BLaER1 treated with 17β-estradiol and CSF1 and Interleukin-3, amounts not matched to agents 10 nM and 100 nM (cell line): ENCODE results near the gene FCN2.

Source experiments
- H3K27ac ChIP-seq, 11 experiments: shearing (Covaris generic); formaldehyde crosslinking; 2 replicates each; pipeline ENCODE4 v1.8.1; 2022
- H3K27me3 ChIP-seq, 11 experiments: shearing (Covaris generic); formaldehyde crosslinking; 2 replicates each; pipeline ENCODE4 v1.8.1; 2022
- H3K36me3 ChIP-seq, 11 experiments: shearing (Covaris generic); formaldehyde crosslinking; 2 replicates each; pipeline ENCODE4 v1.8.1; 2022
- H3K4me1 ChIP-seq, 10 experiments: shearing (Covaris generic); formaldehyde crosslinking; 2 replicates each; pipeline ENCODE4 v1.8.1; 2022
- H3K4me2 ChIP-seq, 11 experiments: shearing (Covaris generic); formaldehyde crosslinking; 2 replicates each; pipeline ENCODE4 v1.8.1; 2022
- H3K4me3 ChIP-seq, 10 experiments: shearing (Covaris generic); formaldehyde crosslinking; 2 replicates each; pipeline ENCODE4 v1.8.1; 2022
- H3K9ac ChIP-seq, 11 experiments: shearing (Covaris generic); formaldehyde crosslinking; 2 replicates each; pipeline ENCODE4 v1.8.1; 2022
- H3K9me3 ChIP-seq, 11 experiments: shearing (Covaris generic); formaldehyde crosslinking; replicated peaks in 1 of 11; 2 replicates each; pipeline ENCODE4 v1.8.1; 2022
- H4K20me1 ChIP-seq, 11 experiments: shearing (Covaris generic); formaldehyde crosslinking; 2 replicates each; pipeline ENCODE4 v1.8.1; 2022
- Cebpa-rat ChIP-seq, 11 experiments: shearing (Covaris generic); IDR thresholded peaks; 2 replicates each; pipeline ENCODE4 v1.8.1; 2022

The FCN2 gene

GRCh38 chr9:134935701-134936345 is 55.2 kb downstream of the FCN2 start:
- H3K36me3 ChIP-seq: no peaks in the 10 kb centered on the region
- H3K9ac ChIP-seq: no peak overlapping the region
- H3K27me3 ChIP-seq: peaks cover 0 to 93% (median 0%) of the 10 kb centered on the region in 11 experiments; a peak in 10 of 22 replicates
- TF ChIP-seq Cebpa-rat (IDR thresholded peaks at IDR 0.05): no peak
- no peak overlapping the region for H3K4me3 ChIP-seq
- no peaks in the 10 kb centered on the region for H3K9me3 ChIP-seq
- H4K20me1 ChIP-seq: peaks cover 0 to 48% (median 0%) of the 10 kb centered on the region in 11 experiments; a peak in 9 of 22 replicates
- H3K27ac ChIP-seq: 0 out of 22 replicates have a peak overlapping the region, but pooled peaks of 2 of the 11 experiments have one; percentile 43 to 45
- peaks cover 12 to 75% (median 39%) of the 10 kb centered on the region in 10 experiments for H3K4me1 ChIP-seq
- H3K4me2 ChIP-seq: peak overlapping the region; percentile 43 to 91 (median 78); a peak in 21 of 22 replicates

- H3K4me2 ChIP-seq: peak overlapping the region; percentile 43 to 91 (median 78)
- H3K9ac ChIP-seq: no peak overlapping the region
- no peaks in the 10 kb centered on the region for H3K9me3 ChIP-seq
- H3K36me3 ChIP-seq: no peaks in the 10 kb centered on the region
- peak overlapping the region in 4 of 11 experiments; percentile 13 to 45 (median 37); a peak in 3 of 22 replicates for H3K27ac ChIP-seq
- no peak for TF ChIP-seq Cebpa-rat (IDR thresholded peaks at IDR 0.05)
- peaks cover 0 to 93% (median 0%) of the 10 kb centered on the region in 11 experiments; a peak in 10 of 22 replicates for H3K27me3 ChIP-seq
- peaks cover 0 to 51% (median 0%) of the 10 kb centered on the region in 11 experiments; a peak in 9 of 22 replicates for H4K20me1 ChIP-seq
- H3K4me3 ChIP-seq: no peak overlapping the region
- peaks cover 12 to 68% (median 39%) of the 10 kb centered on the region in 10 experiments for H3K4me1 ChIP-seq
Observed at GRCh38 chr9:134936346-134937163, 55.9 kb downstream of the FCN2 start.
